Measurements from ENCODE around the gene PDCD1.
A peak's percentile ranks its signal among the peaks of the same experiment; 100 is the strongest.
"Not testable (repeated sequence)": the region's sequence is repeated elsewhere in the genome, so short reads cannot be mapped to it uniquely, and the experiment has no call there.

Gene PDCD1

GRCh38 chr2:241858206-241859016 lies at the start of gene PDCD1:
Gene PDCD1, minus strand, starts transcription at chr2:241858894. Its CDS starts 56 bp downstream, at chr2:241858838.
- DNase-seq (ENCODE audit: low spot score), result no peak

- DNase-seq (ENCODE audit: low spot score), result not testable (repeated sequence)
Measured at GRCh38 chr2:241907831-241908230, 49.1 kb upstream of the PDCD1 start.

DNA sequence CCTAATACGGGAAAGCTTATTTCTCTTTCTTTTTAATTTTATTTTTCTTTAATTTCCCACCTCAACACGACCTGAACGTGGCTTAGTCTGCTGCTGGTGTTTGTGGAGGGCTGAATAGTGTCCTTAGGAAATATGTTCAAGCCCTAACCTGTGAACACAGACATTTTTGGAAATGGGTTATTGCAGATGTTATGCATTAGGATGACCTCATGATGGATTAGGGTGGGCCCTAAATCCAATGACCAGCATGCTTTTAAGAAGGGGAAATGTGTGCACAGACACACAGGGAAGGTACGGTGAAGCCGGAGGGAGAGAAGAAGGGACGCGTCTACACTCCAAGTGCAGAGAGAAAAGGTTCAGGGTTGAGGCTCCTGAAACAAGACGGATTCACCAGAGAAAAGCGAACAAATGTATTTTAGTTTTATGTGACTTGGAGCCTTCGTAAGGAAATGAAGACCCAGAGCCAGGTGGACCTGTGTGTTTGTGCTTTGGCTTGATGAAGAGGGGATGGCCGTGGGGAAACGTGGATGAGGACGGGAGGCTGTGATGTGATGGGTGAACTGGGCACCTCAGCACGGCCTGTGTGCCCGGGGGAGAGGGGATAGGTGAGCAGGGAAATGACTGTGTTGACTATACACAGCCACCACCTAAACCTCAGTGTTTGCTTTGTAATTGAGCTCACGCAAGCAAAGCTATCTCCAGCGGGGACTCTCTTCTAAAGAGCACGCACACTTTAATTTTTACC lies 48.3 kb upstream of the PDCD1 start:
- DNase-seq (ENCODE audit: low spot score), result no peak

GRCh38 chr2:241906378-241906770 lies 47.7 kb upstream of the PDCD1 start:
- DNase-seq (ENCODE audit: low spot score), result not testable (repeated sequence)

DNA sequence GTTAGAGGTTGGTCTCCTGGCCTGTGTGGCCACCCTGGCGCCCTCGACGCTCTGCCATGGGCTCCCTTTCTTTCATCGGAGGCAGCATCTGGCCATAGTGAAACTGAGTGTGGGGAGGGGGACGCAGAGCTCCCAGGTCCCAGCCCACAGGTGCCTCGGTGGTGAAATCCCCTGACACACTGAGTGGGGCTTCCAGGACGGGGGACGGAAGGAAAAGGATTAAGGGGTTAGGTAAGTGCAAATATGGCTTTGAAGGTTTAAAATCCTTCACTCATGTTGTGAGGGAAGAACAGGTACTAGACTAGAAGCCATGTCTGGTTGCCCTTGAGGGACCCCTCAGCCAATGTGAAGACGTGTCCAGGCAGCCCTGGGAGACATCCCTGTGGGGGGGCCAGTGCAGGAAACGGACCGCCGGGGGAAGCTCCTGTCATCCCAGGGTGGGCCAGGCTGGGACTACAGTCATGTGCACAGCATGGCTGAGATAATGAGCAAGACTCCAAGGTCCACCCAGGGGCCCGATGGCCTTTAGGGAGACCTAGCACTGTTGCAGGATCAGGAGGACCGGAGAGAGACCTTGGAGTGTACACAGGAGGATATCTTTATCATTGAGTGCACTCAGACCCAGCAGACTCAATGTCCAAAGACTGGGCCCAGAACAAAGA lies 47.2 kb upstream of the PDCD1 start:
- DNase-seq (ENCODE audit: low spot score), result no peak

DNA sequence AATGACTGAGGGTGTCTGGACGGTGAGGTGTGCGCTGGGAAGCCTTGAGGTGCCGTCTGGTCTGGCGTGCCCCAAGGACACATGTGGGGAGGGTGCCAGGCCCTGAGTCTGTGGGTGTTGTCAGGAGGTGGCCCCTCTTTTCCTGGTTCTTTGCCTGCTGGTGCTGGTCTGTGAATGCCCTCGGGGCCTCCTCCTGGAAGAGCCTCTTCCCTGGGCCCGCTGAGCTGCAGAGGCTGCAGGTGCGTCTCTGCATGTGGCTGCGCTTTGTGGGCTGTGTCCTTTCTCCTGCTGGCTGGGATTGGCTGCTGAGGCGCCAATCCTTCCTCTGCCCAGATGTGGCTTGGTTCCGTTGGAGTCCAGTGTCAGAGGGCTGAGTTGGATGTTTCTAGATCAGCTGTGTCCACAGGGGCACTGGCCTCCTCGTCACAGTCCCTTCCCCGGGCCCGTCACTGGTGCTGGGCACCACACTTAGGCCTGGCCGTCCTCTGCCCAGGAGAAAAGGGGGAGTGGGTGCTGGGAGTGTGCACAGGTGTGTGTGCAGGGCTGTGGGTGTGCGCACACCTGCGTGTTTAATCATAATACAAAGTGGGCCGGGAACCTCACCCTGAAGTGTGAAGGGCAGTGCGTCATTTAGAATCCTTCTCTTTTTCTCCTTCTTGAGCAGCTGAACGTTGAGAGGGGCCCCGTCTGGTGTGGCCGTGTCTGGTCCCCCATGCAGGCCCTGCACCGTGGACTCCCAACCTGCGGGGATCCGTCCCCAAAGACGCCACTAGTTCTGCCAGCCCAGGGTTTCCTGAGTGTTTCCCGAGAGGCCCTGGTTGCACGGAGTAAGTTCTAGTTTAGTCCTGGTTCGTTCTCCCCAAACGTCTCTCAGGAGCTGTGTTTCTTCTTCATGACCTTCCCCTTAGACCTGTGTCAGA lies 46.4 kb upstream of the PDCD1 start:
- DNase-seq (ENCODE audit: low spot score), result no peak

GRCh38 chr2:241904011-241904718 lies 45.5 kb upstream of the PDCD1 start:
- no peak for DNase-seq (ENCODE audit: low spot score)

DNA sequence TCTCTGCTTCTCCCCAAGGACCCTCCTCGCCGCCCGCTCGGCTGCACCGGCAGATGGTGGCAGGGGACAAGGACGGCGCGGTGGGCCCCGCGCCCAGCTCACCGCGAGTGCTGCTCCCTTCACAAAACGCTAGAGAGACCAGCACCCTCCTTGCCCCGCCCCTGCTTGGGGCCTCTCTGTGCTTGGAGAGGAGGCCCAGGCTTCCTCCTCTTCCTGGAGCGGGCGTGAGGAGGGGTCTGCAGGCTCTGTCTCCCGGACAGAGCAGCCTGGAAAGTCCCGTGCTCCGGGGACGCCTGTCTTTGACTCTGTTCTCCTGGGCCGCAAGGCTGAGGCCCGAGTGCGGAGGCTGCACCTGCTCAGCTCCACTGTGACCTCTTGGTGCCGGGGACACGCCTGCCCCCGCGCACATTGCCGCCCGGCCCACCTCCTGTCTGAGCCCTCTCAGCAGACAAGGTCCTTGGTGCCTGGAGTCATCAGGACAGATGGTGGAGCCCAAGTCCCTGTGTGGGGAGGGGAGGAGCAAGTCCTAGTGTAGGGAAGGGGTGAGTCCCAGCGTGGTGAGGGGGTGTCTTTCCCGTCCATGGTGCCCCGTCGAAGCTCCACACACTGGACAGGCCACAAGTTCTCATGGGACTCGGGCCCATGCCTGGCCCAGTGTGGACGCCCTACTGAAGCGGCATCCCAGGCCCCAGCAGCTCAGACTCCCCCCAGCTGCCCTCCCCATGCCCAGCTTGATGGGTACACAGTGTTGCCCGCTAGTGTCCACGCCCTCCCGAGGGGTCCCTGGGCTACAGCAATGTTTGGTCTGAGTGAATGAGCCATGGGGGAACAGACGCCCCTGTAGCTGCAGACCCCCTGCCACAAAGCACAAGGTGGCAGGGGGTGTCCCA lies 44.7 kb upstream of the PDCD1 start:
- DNase-seq (ENCODE audit: low spot score), result no peak

GRCh38 chr2:241902357-241902991 lies 43.8 kb upstream of the PDCD1 start:
- peak; percentile 54 for DNase-seq (ENCODE audit: low spot score)

DNA sequence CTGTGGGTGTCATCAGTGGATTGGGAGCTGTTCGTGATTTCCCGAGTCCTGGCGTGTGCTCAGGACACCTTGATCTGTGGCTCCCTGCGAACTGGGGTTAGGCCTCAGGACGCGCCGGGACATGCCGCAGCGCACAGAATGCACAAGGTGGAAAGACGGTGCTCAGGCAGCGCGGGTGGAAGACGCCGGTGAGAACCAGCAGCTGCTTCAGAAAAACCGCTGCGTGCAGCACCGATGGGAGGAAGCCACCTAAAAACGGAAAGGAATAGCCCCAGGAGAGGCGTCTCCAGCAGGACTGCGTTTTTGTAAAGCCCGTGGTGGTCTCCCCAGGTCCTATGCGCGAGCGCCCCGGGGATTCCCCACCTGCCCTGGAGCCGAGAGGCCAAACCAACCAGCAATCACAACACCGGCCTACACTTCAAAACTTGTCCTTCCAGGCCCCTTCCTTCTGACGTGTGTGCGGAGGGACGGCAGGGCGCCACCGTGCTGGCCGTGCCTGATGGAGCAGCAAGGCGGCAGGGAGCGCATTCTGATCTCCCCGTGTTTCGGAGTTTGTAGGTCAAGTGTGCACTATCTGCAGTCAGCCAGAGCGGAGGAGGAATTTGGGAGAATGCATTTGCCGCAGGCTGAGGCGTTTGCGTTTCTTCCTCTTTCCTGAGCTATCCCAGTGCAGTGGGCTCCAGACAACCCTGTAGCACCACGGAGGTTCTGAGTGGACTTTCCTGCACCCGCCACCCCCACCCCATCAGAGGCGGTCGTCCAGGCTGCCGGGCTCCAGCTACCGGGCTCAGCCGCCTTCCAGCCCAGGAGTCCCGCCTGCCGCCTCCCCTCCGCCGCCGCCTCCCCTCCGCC lies 43.0 kb upstream of the PDCD1 start:
- DNase-seq (ENCODE audit: low spot score), result peak; percentile 60

DNA sequence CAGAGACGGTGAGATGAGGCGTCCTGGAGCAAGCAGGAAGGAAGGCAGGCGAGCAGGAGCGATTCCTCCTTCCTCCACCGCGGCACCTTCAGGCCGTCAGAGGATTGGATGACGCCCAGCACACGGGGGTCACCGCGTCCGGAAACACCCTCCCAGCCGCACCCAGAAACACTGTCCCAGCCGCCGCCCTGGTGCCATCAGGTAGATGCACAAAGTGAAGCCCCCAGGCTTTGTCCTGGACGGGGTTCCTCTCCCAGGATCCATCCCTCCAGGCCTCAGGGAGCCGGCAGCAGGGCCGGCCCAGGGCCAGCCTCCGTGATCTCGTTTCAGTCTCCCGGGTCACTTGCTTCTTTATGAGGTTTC lies 42.3 kb upstream of the PDCD1 start:
- DNase-seq (ENCODE audit: low spot score), result no peak

DNA sequence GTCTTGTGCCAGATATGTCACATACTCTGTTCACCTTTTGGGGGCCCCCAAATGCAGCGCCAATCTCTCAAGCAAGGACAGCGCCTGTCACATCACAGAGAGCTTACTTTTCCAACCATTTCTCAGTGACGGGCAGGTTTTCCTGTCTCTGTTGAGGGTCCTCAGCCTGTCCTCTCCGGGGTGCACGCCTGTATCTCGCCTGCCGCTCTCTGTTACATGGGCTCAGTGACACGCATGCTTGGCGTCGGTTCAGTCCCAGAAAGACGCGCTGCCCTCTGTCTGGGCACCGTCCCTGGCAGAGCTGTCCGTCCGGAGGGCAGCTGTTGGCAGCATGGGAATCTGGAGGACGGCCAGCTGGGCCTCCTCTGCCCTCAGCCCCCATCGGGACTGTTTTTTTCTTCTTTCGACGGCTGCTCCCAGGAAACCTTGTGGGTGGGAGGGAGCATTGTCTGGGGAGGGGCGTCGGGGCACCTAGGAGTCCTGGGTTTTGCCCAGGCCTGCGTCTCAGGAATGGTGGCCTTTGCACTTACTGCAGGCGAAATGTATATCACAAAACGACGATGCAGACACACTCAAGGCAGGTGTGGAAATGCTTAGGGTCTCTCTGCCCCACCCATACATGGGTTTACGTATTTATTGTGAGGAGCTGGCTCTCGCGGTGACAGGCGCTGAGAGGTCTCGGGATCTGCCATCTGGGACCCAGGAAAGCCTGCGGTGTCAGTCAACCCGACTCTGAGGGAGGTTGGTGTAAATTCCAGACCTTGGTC lies 41.7 kb upstream of the PDCD1 start:
- DNase-seq (ENCODE audit: low spot score), result no peak

DNA sequence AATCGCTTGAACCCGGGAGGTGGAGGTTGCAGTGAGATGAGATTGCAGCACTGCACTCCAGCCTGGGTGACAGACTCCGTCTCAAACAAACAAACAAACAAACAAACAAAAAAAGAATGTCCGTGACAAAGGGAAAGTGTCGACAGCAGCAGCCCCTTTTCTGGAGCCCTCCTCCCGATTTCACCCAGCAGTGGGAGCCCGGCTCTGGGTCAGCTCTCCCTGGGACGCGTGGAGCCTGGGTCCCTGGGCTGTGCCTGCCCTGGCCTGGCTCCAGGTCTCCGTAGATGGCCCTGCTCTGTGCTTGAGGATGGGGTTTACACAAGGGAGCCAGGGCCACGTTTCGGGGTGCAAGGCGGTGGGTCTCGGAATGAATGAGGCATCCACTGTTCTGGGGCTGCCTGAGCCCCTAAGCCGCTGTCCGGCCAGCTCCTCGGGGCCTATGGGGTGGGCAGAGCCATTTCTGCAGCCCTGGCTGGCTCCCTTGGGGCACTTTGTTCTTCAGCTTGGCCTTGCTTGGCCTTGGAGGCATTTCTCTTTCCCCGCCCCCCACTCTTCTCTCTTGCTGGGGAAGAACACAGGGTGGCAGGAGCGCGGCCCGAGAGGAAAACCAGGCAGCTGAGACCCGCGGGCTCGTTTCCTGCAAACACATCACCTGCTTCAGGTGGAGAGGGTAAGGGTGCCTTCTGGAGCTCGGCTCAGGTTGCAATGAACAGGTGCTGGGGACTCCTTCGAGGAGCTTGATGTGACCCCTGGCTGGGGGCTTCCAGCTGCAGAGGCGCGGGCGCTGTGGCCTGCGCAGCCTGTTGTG lies 40.0 kb upstream of the PDCD1 start:
- DNase-seq (ENCODE audit: low spot score), result no peak

- DNase-seq (ENCODE audit: low spot score), result no peak
Measured at GRCh38 chr2:241897231-241897916, 38.7 kb upstream of the PDCD1 start.

DNA sequence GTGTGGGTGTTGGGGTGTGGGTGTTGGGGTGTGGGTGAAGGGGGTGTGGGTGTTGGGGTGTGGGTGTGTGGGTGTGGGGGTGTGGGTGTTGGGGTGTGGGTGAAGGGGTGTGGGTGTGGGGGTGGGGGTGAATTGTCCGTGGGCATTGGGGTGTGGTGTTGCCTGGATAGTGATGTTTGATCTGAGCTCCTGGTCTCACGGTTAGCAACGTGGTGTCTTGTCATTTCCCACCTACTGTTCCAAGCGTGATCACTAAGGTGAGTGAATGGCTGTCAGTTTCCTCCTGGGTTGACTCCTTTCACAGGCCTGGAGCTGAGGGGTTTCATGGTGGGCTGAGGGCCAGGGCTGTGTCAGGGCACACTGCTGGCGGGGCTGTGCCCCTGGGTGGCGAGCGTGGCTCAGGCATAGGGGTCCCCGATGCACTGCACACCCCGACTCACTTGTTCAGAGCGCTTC lies 38.1 kb upstream of the PDCD1 start:
- no peak for DNase-seq (ENCODE audit: low spot score)

Data from ecto neural progenitor cell (in vitro differentiated cells).